SK-N-SH (cell line): ENCODE data around the gene FGGY. TPM values are rescaled to one million over a fixed set of nuclear protein-coding genes. Genes with fewer than 3 reads are reported as not detected.

Experiments used
- CTCF ChIA-PET: fragments of 300-600, 350-600 bp; formaldehyde crosslinking; extraction: SDS; loops from one replicate; lab custom pipeline; 2021; lab: Yijun Ruan, JAX
- POLR2A ChIA-PET: fragments of 350-600 bp; sonication (Branson Sonifier 250); formaldehyde crosslinking; extraction: SDS; loops from one replicate; lab custom pipeline; 2020; ENCODE audit warnings: antibody characterized with exemption, inconsistent platforms; lab: Yijun Ruan, JAX
- DNase-seq: peaks from one replicate; pipeline ENCODE4 v3.0.0; 2012
- H2AFZ ChIP-seq: fragments of 200-600 bp; sonication (generic); 2 replicates; pipeline ENCODE4 v1.8.1; 2016; ENCODE audit warnings: antibody characterized with exemption, mild to moderate bottlenecking, low read depth
- H3F3A ChIP-seq: fragments of 200-600 bp; sonication (generic); replicated peaks from 2 replicates; pipeline ENCODE3; 2016; ENCODE audit warnings: antibody characterized with exemption, mild to moderate bottlenecking; ENCODE audit not compliant: insufficient read depth
- H3K27ac ChIP-seq, 2 experiments: fragments of 200-500 bp in 1 of 2; fragments of 200-600 bp in 1 of 2; sonication (Bioruptor generic) in 1 of 2; sonication (generic), shearing (Covaris generic) in 1 of 2; 2 replicates each; pipeline versions ENCODE4 v1.5.1 to v1.6.1; 2014 to 2016; ENCODE audit warnings: low read depth in 2 of 2, inconsistent platforms in 1 of 2, low read length in 1 of 2, mild to moderate bottlenecking in 1 of 2, mixed read lengths in 1 of 2
- H3K27me3 ChIP-seq: fragments of 200-600 bp; sonication (generic), shearing (Covaris generic); 2 replicates; pipeline ENCODE4 v1.6.1; 2016; ENCODE audit warnings: mixed run types; ENCODE audit not compliant: insufficient read depth
- H3K36me3 ChIP-seq, 2 experiments: fragments of 200-500 bp in 1 of 2; fragments of 200-600 bp in 1 of 2; sonication (Bioruptor generic) in 1 of 2; sonication (generic) in 1 of 2; replicated peaks in 1 of 2; 2 replicates each; pipeline versions ENCODE3 to v1.5.1; 2014 to 2016; ENCODE audit warnings: low read length in 1 of 2, mild to moderate bottlenecking in 1 of 2; ENCODE audit not compliant: insufficient read depth in 2 of 2, control insufficient read depth in 1 of 2
- H3K4me1 ChIP-seq, 2 experiments: fragments of 200-500 bp in 1 of 2; fragments of 200-600 bp in 1 of 2; sonication (Bioruptor generic) in 1 of 2; sonication (generic), shearing (Covaris generic) in 1 of 2; 2 replicates each; pipeline versions ENCODE4 v1.5.1 to v1.6.1; 2014 to 2016; ENCODE audit warnings: low read depth in 1 of 2, low read length in 1 of 2, mixed run types in 1 of 2; ENCODE audit not compliant: insufficient read depth in 2 of 2, control insufficient read depth in 1 of 2
- H3K4me2 ChIP-seq: fragments of 200-600 bp; sonication (generic), shearing (Covaris generic); 2 replicates; pipeline ENCODE4 v1.6.1; 2017; ENCODE audit warnings: mixed run types
- H3K4me3 ChIP-seq, 2 experiments: fragments of 200-500 bp in 1 of 2; fragments of 200-600 bp in 1 of 2; sonication (Bioruptor generic) in 1 of 2; sonication (generic), shearing (Covaris generic) in 1 of 2; 2 replicates each; pipeline versions ENCODE4 v1.5.1 to v1.8.1; 2014 to 2016; ENCODE audit warnings: low read depth in 2 of 2, inconsistent platforms in 1 of 2, low read length in 1 of 2, mild to moderate bottlenecking in 1 of 2, mixed read lengths in 1 of 2, moderate library complexity in 1 of 2
- H3K79me2 ChIP-seq: fragments of 200-600 bp; sonication (generic); 2 replicates; pipeline ENCODE4 v1.8.1; 2017; ENCODE audit warnings: mild to moderate bottlenecking; ENCODE audit not compliant: insufficient read depth
- H3K9ac ChIP-seq: fragments of 200-600 bp; sonication (generic); 2 replicates; pipeline ENCODE4 v1.6.1; 2017; ENCODE audit warnings: mixed run types
- H3K9me2 ChIP-seq: fragments of 200-600 bp; sonication (generic); 2 replicates; pipeline ENCODE4 v1.6.1; 2017; ENCODE audit warnings: mixed run types
- H3K9me3 ChIP-seq: fragments of 200-600 bp; sonication (generic); 2 replicates; pipeline ENCODE4 v1.6.1; 2017; ENCODE audit warnings: mixed run types, mild to moderate bottlenecking, moderate library complexity
- H4K20me1 ChIP-seq: fragments of 200-600 bp; sonication (generic); 2 replicates; pipeline ENCODE4 v1.6.1; 2017; ENCODE audit warnings: mild to moderate bottlenecking, mixed run types; ENCODE audit not compliant: insufficient read depth
- CHD2 ChIP-seq: fragments of 150-350 bp; IDR thresholded peaks from 2 replicates; pipeline ENCODE4 v1.6.1; 2018; ENCODE audit warnings: low read length; ENCODE audit not compliant: partially characterized antibody
- EP300 ChIP-seq, 2 experiments: IDR thresholded peaks; 2 replicates each; pipeline versions ENCODE4 v1.4.0 to v1.6.1; 2012; ENCODE audit warnings: borderline replicate concordance in 1 of 2, low read depth in 1 of 2, low read length in 1 of 2
- FOSL2 ChIP-seq: IDR thresholded peaks from 2 replicates; pipeline ENCODE4 v1.4.0; 2012; ENCODE audit warnings: low read depth, mild to moderate bottlenecking, moderate library complexity, borderline replicate concordance
- FOXM1 ChIP-seq: IDR thresholded peaks from 2 replicates; pipeline ENCODE4 v1.4.0; 2012; ENCODE audit warnings: low read depth, mild to moderate bottlenecking
- GABPA ChIP-seq: IDR thresholded peaks from 2 replicates; pipeline ENCODE4 v1.4.0; 2012; ENCODE audit warnings: low read depth, mild to moderate bottlenecking
- GATA2 ChIP-seq: sonication (generic); formaldehyde crosslinking; IDR thresholded peaks from 2 replicates; pipeline ENCODE4 v1.5.0; 2020; ENCODE audit warnings: mild to moderate bottlenecking, missing genetic modification reagents
- MEF2A ChIP-seq: IDR thresholded peaks from 2 replicates; pipeline ENCODE4 v1.4.0; 2012; ENCODE audit warnings: low read depth, borderline replicate concordance
- NRF1 ChIP-seq: IDR thresholded peaks from 2 replicates; pipeline ENCODE4 v1.6.1; 2012; ENCODE audit warnings: low read depth, mild to moderate bottlenecking, low read length
- RAD21 ChIP-seq: IDR thresholded peaks from 2 replicates; pipeline ENCODE4 v1.6.1; 2012; ENCODE audit warnings: mild to moderate bottlenecking, low read length
- RCOR1 ChIP-seq: fragments of 150-350 bp; IDR thresholded peaks from 2 replicates; pipeline ENCODE4 v1.6.1; 2017; ENCODE audit warnings: antibody characterized with exemption, low read length
- RXRA ChIP-seq: IDR thresholded peaks from 2 replicates; pipeline ENCODE4 v1.4.0; 2012; ENCODE audit warnings: low read depth, mild to moderate bottlenecking, borderline replicate concordance
- TCF12 ChIP-seq: IDR thresholded peaks from 2 replicates; pipeline ENCODE4 v1.4.0; 2012
- TEAD4 ChIP-seq: IDR thresholded peaks from 2 replicates; pipeline ENCODE4 v1.4.0; 2012; ENCODE audit warnings: mild to moderate bottlenecking, borderline replicate concordance; ENCODE audit not compliant: insufficient read depth
- WGBS: methylation state at CpG from one replicate; pipeline ENCODE4 v1.1.6; 2017; ENCODE audit warnings: low lambda C conversion rate; 5-methylcytosine and 5-hydroxymethylcytosine counted together
- polyA plus RNA-seq, 3 experiments: library from polyadenylated mRNA; depleted of rRNA; stranded (reverse); fragments of >200 nt; gene quantifications; 2 replicates each; pipeline ENCODE4 v1.2.3, GENCODE V29; 2012
- TF ChIP-seq, protein P1 (sequence below): IDR thresholded peaks from 2 replicates; pipeline ENCODE4 v1.4.0; 2012; ENCODE audit warnings: low read depth, borderline replicate concordance
- TF ChIP-seq, protein P2 (sequence below): fragments of 150-350 bp; IDR thresholded peaks from 2 replicates; pipeline ENCODE4 v1.6.1; 2016; ENCODE audit warnings: mild to moderate bottlenecking, low read depth, low read length
- TF ChIP-seq, protein P3 (sequence below): IDR thresholded peaks from 2 replicates; pipeline ENCODE4; 2012
- TF ChIP-seq, protein P4 (sequence below): fragments of 200-600 bp; sonication (generic); IDR thresholded peaks from 2 replicates; pipeline ENCODE4 v1.6.1; 2017; ENCODE audit warnings: antibody characterized with exemption, mild to moderate bottlenecking, moderate library complexity

FGGY gene
- polyA plus RNA-seq, 1 of the 3 experiments (the other 2 are of a cell fraction) = 10.3 TPM

DNA sequence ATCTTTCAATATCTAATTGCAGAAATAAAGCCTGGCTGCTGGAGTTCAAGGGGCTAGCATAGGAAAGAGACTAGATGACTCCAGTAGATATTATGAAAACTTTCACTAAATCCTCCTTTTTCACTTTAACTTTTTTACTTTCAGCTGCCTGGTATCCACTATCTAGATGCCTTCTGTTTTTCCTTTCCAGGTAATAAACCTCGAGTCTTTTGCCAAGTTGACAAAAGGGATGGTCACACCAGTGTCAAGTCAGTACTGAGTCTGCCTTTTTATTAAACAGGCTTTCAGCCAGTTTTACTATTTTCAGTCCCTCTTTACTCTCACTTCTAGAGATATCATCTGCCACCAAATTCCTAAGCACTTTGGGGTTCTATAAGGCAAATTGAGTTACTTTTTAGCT is 195.6 kb downstream of the FGGY start:
- TF ChIP-seq FOXM1 (no peak), GABPA (no peak), EP300 (IDR thresholded peaks at IDR 0.05; ENCODE audit: borderline replicate concordance in 1 of 2, low read depth in 1 of 2, low read length in 1 of 2) (no peak), NRF1 (no peak), MEF2A (no peak), TEAD4 (no peak), FOSL2 (no peak)
- TF ChIP-seq, protein P1, sequence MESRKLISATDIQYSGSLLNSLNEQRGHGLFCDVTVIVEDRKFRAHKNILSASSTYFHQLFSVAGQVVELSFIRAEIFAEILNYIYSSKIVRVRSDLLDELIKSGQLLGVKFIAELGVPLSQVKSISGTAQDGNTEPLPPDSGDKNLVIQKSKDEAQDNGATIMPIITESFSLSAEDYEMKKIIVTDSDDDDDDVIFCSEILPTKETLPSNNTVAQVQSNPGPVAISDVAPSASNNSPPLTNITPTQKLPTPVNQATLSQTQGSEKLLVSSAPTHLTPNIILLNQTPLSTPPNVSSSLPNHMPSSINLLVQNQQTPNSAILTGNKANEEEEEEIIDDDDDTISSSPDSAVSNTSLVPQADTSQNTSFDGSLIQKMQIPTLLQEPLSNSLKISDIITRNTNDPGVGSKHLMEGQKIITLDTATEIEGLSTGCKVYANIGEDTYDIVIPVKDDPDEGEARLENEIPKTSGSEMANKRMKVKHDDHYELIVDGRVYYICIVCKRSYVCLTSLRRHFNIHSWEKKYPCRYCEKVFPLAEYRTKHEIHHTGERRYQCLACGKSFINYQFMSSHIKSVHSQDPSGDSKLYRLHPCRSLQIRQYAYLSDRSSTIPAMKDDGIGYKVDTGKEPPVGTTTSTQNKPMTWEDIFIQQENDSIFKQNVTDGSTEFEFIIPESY = no peak
- TF ChIP-seq, protein P2, sequence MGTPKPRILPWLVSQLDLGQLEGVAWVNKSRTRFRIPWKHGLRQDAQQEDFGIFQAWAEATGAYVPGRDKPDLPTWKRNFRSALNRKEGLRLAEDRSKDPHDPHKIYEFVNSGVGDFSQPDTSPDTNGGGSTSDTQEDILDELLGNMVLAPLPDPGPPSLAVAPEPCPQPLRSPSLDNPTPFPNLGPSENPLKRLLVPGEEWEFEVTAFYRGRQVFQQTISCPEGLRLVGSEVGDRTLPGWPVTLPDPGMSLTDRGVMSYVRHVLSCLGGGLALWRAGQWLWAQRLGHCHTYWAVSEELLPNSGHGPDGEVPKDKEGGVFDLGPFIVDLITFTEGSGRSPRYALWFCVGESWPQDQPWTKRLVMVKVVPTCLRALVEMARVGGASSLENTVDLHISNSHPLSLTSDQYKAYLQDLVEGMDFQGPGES = no peak
- TF ChIP-seq, protein P3, sequence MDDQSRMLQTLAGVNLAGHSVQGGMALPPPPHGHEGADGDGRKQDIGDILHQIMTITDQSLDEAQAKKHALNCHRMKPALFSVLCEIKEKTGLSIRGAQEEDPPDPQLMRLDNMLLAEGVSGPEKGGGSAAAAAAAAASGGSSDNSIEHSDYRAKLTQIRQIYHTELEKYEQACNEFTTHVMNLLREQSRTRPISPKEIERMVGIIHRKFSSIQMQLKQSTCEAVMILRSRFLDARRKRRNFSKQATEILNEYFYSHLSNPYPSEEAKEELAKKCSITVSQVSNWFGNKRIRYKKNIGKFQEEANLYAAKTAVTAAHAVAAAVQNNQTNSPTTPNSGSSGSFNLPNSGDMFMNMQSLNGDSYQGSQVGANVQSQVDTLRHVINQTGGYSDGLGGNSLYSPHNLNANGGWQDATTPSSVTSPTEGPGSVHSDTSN = no peak
- no peaks in the 10 kb centered on the region for H3K9me3 ChIP-seq
- H2AFZ ChIP-seq = no peak overlapping the region
- H3K9ac ChIP-seq = no peak overlapping the region
- no peak overlapping the region for H3K4me2 ChIP-seq
- H3K36me3 ChIP-seq = no peaks in the 10 kb centered on the region
- no peaks in the 10 kb centered on the region for H4K20me1 ChIP-seq
- H3K4me1 ChIP-seq = no peaks in the 10 kb centered on the region
- no peaks in the 10 kb centered on the region for H3K27me3 ChIP-seq
- no peak overlapping the region for H3K4me3 ChIP-seq
- no peaks in the 10 kb centered on the region for H3K79me2 ChIP-seq
- 31% methylated on average over 1 of the region's 1 CpG for WGBS
- no peak overlapping the region for H3K27ac ChIP-seq
- ChIA-PET POLR2A (no interaction called here), CTCF (no interaction called here)
- no peaks in the 10 kb centered on the region for H3F3A ChIP-seq
- H3K9me2 ChIP-seq = no peaks in the 10 kb centered on the region
- DNase-seq = no peak

DNA sequence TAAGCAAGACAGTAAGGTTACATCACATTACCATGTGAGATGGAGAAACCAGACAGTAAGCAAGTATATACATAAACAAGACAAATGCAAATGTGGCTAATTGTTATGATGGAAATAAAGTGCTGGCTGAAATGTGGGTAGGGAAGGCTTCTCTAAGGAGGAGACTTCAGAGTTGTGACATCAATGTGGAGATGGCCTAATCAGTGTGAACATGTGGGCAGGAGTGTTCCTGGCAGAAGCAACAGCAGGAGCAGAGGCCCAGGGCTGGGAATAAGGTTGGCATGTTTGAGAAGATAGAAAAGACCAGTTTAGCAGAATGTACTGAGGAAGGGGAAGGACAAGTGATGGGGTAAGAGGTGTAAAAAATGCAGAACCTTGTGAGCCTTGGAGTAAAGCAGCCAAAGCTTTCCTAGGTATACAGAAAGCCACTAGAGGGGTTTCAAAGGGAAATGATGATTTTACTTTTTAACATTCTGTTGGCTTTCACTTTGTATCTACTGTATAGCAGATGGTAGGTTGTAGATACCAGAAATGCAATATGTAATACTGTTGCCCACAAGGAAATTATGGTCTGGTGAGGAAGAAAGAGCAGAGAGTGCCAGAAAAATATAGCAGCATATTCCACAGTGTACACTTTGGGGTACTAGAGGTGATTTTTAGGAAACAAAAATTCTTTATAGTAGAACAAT is 197.4 kb downstream of the FGGY start:
- Histone ChIP-seq H3K79me2 (no peaks in the 10 kb centered on the region), H3F3A (peaks cover 3% of the 10 kb centered on the region), H3K9ac (no peak overlapping the region), H3K27ac (no peak overlapping the region), H3K36me3 (no peaks in the 10 kb centered on the region), H3K27me3 (no peaks in the 10 kb centered on the region), H3K4me3 (no peak overlapping the region), H3K4me2 (no peak overlapping the region), H3K9me2 (no peaks in the 10 kb centered on the region), H3K9me3 (no peaks in the 10 kb centered on the region), H3K4me1 (peaks cover 6 to 7% of the 10 kb centered on the region in 2 experiments; a peak in 3 of 4 replicates), H4K20me1 (no peaks in the 10 kb centered on the region), H2AFZ (no peak overlapping the region)
- ChIA-PET CTCF (no interaction called here), POLR2A (no interaction called here)
- DNase-seq = no peak
- TF ChIP-seq CHD2 = no peak
- TF ChIP-seq, protein P4, sequence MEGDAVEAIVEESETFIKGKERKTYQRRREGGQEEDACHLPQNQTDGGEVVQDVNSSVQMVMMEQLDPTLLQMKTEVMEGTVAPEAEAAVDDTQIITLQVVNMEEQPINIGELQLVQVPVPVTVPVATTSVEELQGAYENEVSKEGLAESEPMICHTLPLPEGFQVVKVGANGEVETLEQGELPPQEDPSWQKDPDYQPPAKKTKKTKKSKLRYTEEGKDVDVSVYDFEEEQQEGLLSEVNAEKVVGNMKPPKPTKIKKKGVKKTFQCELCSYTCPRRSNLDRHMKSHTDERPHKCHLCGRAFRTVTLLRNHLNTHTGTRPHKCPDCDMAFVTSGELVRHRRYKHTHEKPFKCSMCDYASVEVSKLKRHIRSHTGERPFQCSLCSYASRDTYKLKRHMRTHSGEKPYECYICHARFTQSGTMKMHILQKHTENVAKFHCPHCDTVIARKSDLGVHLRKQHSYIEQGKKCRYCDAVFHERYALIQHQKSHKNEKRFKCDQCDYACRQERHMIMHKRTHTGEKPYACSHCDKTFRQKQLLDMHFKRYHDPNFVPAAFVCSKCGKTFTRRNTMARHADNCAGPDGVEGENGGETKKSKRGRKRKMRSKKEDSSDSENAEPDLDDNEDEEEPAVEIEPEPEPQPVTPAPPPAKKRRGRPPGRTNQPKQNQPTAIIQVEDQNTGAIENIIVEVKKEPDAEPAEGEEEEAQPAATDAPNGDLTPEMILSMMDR = no peak
- TF ChIP-seq TCF12 = no peak
- no peak for TF ChIP-seq RXRA
- TF ChIP-seq, protein P2 = no peak
- no peak for TF ChIP-seq RAD21
- no peak for TF ChIP-seq RCOR1
- no peak for TF ChIP-seq GATA2
